Uterus (tissue), 2 donors: ENCODE data around the gene TEX51.

Experiments used
- POLR2A ChIP-seq, 2 donors: fragments of 450-650 bp; IDR thresholded peaks; one replicate each; pipeline ENCODE4 v1.6.1; 2016; ENCODE audit warnings: antibody characterized with exemption in 2 of 2, mild to moderate bottlenecking in 1 of 2, moderate library complexity in 1 of 2
- TF ChIP-seq, protein P1 (sequence below), 4 experiments: fragments of 200-600 bp in 2 of 4; fragments of 450-650 bp in 2 of 4; sonication (generic) in 2 of 4; IDR thresholded peaks; one replicate each; pipeline ENCODE4 v1.5.1; 2016 to 2019; ENCODE audit warnings: antibody characterized with exemption in 4 of 4, mild to moderate bottlenecking in 2 of 4, moderate library complexity in 1 of 4

GRCh38 chr2:126850940-126851339 lies 47.8 kb upstream of the TEX51 start:
- TF ChIP-seq, protein P1, sequence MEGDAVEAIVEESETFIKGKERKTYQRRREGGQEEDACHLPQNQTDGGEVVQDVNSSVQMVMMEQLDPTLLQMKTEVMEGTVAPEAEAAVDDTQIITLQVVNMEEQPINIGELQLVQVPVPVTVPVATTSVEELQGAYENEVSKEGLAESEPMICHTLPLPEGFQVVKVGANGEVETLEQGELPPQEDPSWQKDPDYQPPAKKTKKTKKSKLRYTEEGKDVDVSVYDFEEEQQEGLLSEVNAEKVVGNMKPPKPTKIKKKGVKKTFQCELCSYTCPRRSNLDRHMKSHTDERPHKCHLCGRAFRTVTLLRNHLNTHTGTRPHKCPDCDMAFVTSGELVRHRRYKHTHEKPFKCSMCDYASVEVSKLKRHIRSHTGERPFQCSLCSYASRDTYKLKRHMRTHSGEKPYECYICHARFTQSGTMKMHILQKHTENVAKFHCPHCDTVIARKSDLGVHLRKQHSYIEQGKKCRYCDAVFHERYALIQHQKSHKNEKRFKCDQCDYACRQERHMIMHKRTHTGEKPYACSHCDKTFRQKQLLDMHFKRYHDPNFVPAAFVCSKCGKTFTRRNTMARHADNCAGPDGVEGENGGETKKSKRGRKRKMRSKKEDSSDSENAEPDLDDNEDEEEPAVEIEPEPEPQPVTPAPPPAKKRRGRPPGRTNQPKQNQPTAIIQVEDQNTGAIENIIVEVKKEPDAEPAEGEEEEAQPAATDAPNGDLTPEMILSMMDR (IDR thresholded peaks at IDR 0.05): no peak
- TF ChIP-seq POLR2A (IDR thresholded peaks at IDR 0.05): no peak
